ENCODE measurements around the gene DIDO1. TPM values are rescaled to one million over a fixed set of nuclear protein-coding genes. Genes with fewer than 3 reads are reported as not detected.

DIDO1 gene
- total and polyA plus RNA-seq, 9 of the 15 experiments (the other 6 are each of a cell fraction or from before 2014, with no cell fraction given): 4.4 to 46.8 (median 31.2) TPM

GRCh38 chr20:62953839-62954703, 27.8 kb upstream of the DIDO1 start:
- BruUV-seq (replicated peaks): no TSS peak
- H3K4me3 ChIP-seq: no peak overlapping the region
- H3K9me3 ChIP-seq (replicated peaks; ENCODE audit: control insufficient read depth, insufficient read depth, low read depth, low read length): peaks cover 2% of the 10 kb centered on the region; the same call in 1 of the 2 replicates
- in situ Hi-C loops (cut with MboI) (no loop called here), intact Hi-C loops (cut with micrococcal nuclease) (no loop called here)
- FAIRE-seq (no peak), ATAC-seq (peak; percentile 73), DNase-seq (ENCODE audit: extremely low read depth in 1 of 4, low spot score in 3 of 4) (peak in 2 of 4 experiments; percentile 48 to 50)
- CTCF ChIA-PET (ENCODE audit: low intra/inter-chr PET ratio): no interaction called here
- peaks cover 13 to 37% of the 10 kb centered on the region in 2 experiments; a peak in 4 of 5 replicates for H3K27me3 ChIP-seq (ENCODE audit: control insufficient read depth in 2 of 2, insufficient read depth in 2 of 2, low read length in 2 of 2)
- H3K36me3 ChIP-seq (ENCODE audit: control insufficient read depth, insufficient read depth, low read length): peaks cover 3% of the 10 kb centered on the region; the same call in 2 of the 3 replicates
- H3K4me1 ChIP-seq (replicated peaks in 1 of 2; ENCODE audit: control insufficient read depth in 2 of 2, insufficient read depth in 2 of 2, low read length in 2 of 2): peaks cover 3 to 40% of the 10 kb centered on the region in 2 experiments; a peak in 3 of 5 replicates
- H2AFZ ChIP-seq (ENCODE audit: low read depth, low read length): peak overlapping the region; percentile 64; the same call in 1 of the 2 replicates
- POLR2A ChIA-PET: interaction anchor here (0.6 to 3.1 kb wide), 7 partner anchors 13 to 177 kb away, joined by 3 to 19 read pairs (median 4); partner anchors contain the start of gene GID8
- WGBS (ENCODE audit: insufficient coverage, low coverage, missing lambda C conversion rate): 15% methylated on average over 31 of the region's 32 CpGs
- H4K20me1 ChIP-seq (replicated peaks; ENCODE audit: control insufficient read depth, insufficient read depth, low read length): peaks cover 6% of the 10 kb centered on the region; the same call in 1 of the 2 replicates
- no peaks in the 10 kb centered on the region for H3K9me1 ChIP-seq (ENCODE audit: control insufficient read depth, insufficient read depth, low read length)
- peak overlapping the region; percentile 9; the same call in 1 of the 2 replicates for H3K4me2 ChIP-seq (ENCODE audit: insufficient read depth, low read length)
- H3K79me2 ChIP-seq (ENCODE audit: control insufficient read depth, insufficient read depth, low read length): no peaks in the 10 kb centered on the region
- H3K27ac ChIP-seq (ENCODE audit: extremely low read depth, low read depth, low read length): no peak overlapping the region
- H3K9ac ChIP-seq (ENCODE audit: insufficient read depth in 1 of 2, low read depth in 2 of 2, low read length in 2 of 2): peak overlapping the region in 1 of 2 experiments; percentile 70; a peak in 2 of 4 replicates
- no peak for TF ChIP-seq HLTF (IDR thresholded peaks at IDR 0.05)
- peak; percentile 82 for TF ChIP-seq USF1 (CRISPR knock-in tag; IDR thresholded peaks at IDR 0.05)
- 0 out of 2 replicates have a peak, but pooled peaks have one; percentile 24 for TF ChIP-seq L3MBTL2 (IDR thresholded peaks at IDR 0.05)
- TF ChIP-seq E2F6 (IDR thresholded peaks at IDR 0.05; ENCODE audit: borderline replicate concordance in 1 of 2, extremely low read depth in 1 of 2, insufficient read depth in 1 of 2, insufficient read length in 1 of 2, low read depth in 1 of 2, low read length in 1 of 2, poor library complexity in 1 of 2, severe bottlenecking in 1 of 2): no peak
- peak; percentile 22; the same call in 1 of the 2 replicates for TF ChIP-seq PHF8 (IDR thresholded peaks at IDR 0.05; ENCODE audit: borderline replicate concordance, low read length)
- no peak for TF ChIP-seq XRCC3 (IDR thresholded peaks at IDR 0.05)
- TF ChIP-seq ZNF239 (CRISPR knock-in tag; IDR thresholded peaks at IDR 0.05): no peak
- TF ChIP-seq TAF7 (tag; IDR thresholded peaks at IDR 0.05): no peak
- no peak for TF ChIP-seq CBX3 (IDR thresholded peaks at IDR 0.05; ENCODE audit: borderline replicate concordance in 1 of 2, low read length in 2 of 2)
- TF ChIP-seq SPI1 (IDR thresholded peaks at IDR 0.05; ENCODE audit: borderline replicate concordance, low read depth, low read length): peak; percentile 80
- TF ChIP-seq BRD9 (IDR thresholded peaks at IDR 0.05; ENCODE audit: low read depth, partially characterized antibody): no peak
- TF ChIP-seq NEUROD1 (IDR thresholded peaks at IDR 0.05; ENCODE audit: borderline replicate concordance, low read depth, low read length, partially characterized antibody): no peak
- peak; percentile 47 for TF ChIP-seq USF2 (CRISPR knock-in tag; IDR thresholded peaks at IDR 0.05)
- TF ChIP-seq C11orf30 (IDR thresholded peaks at IDR 0.05; ENCODE audit: low read depth): no peak
- TF ChIP-seq, protein P1, sequence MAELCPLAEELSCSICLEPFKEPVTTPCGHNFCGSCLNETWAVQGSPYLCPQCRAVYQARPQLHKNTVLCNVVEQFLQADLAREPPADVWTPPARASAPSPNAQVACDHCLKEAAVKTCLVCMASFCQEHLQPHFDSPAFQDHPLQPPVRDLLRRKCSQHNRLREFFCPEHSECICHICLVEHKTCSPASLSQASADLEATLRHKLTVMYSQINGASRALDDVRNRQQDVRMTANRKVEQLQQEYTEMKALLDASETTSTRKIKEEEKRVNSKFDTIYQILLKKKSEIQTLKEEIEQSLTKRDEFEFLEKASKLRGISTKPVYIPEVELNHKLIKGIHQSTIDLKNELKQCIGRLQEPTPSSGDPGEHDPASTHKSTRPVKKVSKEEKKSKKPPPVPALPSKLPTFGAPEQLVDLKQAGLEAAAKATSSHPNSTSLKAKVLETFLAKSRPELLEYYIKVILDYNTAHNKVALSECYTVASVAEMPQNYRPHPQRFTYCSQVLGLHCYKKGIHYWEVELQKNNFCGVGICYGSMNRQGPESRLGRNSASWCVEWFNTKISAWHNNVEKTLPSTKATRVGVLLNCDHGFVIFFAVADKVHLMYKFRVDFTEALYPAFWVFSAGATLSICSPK (IDR thresholded peaks at IDR 0.05; ENCODE audit: borderline replicate concordance): no peak
- TF ChIP-seq RCOR1 (IDR thresholded peaks at IDR 0.05; ENCODE audit: borderline replicate concordance in 1 of 2, low read depth in 2 of 2, low read length in 2 of 2): no peak

All from K562 (cell line).